Subcutaneous adipose tissue (tissue), 4 donors: ENCODE results near the gene PRDM16. TPM values are rescaled to one million over a fixed set of nuclear protein-coding genes. Genes with fewer than 3 reads are reported as not detected.

Source experiments
- CTCF ChIP-seq: fragments of 450-650 bp; IDR thresholded peaks from one replicate; pipeline ENCODE4 v1.5.1; 2016; ENCODE audit warnings: low read depth, mild to moderate bottlenecking, control low read depth, antibody characterized with exemption, moderate library complexity
- total RNA-seq, 4 donors: library from RNA; depleted of rRNA; stranded (reverse); fragments of >200 nt; gene quantifications; one replicate each; pipeline ENCODE4 v1.1.0, GENCODE V29; 2016

The PRDM16 gene
- total RNA-seq, 4 donors from 2014 or later, result 0.82 to 1.7 (median 1.1) TPM

DNA sequence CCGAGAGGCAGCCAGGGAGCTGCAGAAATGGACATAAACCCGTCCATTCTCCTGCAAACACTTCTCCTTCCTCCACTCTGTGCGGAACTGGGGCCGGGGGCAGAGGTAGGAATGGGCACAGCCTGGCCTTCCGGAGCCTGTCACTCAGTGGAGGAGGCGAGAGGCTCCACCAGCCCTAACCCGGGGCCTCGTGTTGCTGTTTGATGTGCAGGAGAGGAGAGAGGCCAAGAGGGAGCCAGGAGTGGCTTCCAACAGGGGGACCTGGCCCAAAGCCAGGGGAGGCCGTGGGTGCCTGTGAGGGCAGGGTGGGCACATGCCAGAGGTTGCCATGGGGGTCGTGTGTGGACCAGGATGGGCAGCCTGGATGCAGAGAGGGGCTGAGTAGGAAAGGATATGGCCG is 227.3 kb downstream of the PRDM16 start:
- TF ChIP-seq CTCF, result no peak

DNA sequence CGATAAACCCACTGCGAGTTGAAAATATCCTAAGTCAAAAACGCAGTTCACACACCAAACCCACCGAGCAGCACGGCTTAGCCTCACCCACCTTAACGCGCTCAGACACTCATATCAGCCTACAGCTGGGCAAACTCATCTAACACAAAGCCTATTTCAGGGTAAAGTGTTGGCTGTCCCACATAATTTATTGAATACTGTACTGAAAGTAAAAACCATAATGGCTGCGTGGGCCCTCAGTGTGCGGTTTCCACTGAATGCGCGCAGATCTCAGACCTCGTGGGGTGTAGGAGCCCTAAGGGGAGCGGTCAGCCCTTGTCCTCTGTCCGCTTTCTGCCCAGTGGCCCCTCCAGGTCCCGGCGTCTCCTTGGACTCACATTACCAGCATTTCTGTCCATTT is 227.8 kb downstream of the PRDM16 start:
- no peak for TF ChIP-seq CTCF

GRCh38 chr1:3297756-3298155 is 228.8 kb downstream of the PRDM16 start:
- no peak for TF ChIP-seq CTCF

DNA sequence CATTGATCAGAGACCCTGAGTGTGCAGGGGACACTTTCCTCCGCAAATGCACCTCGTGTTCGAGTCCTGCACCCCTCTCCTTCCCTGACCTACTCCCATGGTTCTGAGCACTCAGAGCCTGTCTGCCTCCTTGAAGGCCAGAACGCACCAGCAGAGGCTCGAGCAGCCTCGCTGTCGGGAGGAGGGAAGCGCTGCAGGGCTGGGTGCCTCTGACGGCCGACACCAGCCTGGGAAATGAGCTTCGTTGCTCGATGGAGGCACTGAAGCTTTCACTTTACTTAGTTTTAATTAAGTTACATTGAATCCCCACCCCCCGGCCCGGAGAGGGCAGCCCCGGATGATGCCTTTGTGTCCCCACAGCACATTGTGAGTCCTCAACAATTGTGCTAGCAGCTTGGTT is 229.2 kb downstream of the PRDM16 start:
- TF ChIP-seq CTCF, result no peak

DNA sequence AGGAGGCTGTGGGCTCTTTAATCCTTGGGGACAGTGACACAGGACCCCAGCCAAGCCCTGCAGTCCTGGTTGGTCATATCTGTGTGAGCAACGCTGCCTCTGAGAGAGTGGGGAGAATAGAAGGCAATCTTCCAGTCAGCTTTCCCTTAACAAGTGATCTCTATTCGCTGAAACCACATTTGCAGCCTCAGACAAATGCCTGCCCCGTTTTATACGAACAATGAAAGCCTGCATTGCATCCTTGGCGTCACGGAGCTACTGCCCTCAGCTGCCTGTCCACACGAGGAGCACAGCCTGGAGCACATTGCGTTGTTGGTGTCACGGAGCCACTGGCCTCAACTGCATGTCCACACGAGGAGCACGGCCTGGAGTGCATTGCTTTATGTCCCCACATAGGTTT is 235.2 kb downstream of the PRDM16 start:
- TF ChIP-seq CTCF, result no peak

DNA sequence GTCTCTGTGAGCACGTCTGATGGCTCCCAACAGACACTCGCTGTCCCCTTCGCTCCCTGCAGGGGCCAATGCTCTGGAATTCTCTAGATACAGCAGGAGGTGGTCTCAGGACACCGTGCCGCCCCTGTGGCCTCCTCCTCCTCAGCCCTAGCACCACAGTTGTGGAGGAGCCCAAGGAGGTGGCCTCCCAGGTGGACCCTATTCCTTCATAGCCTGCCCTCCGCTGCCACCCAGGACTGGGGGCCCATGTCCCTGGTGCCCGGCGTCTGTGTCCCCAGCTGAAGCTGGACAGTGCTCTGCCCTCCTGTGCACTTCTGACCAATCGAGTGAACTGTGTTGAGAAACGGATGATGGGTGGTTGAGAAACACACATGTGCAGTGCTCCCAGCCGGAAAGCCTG is 235.7 kb downstream of the PRDM16 start:
- no peak for TF ChIP-seq CTCF

GRCh38 chr1:3305156-3305555 is 236.2 kb downstream of the PRDM16 start:
- no peak for TF ChIP-seq CTCF
